Measurements from ENCODE around the gene ULBP3.
"Not testable (repeated sequence)": the region's sequence is repeated elsewhere in the genome, so short reads cannot be mapped to it uniquely, and the experiment has no call there.

ULBP3 gene

GRCh38 chr6:150090328-150090727, 21.4 kb upstream of the ULBP3 start:
- TF ChIP-seq JUND (IDR thresholded peaks at IDR 0.05; ENCODE audit: low read depth) = no peak
- DNase-seq (ENCODE audit: low read depth in 1 of 2, low spot score in 1 of 2) = no peak
- in situ Hi-C loops (cut with HindIII; ENCODE audit: low pct_unique_long_range_greater_than_20kb, low sequenced_read_pairs) = no loop called here

- in situ Hi-C loops (cut with HindIII; ENCODE audit: low pct_unique_long_range_greater_than_20kb, low sequenced_read_pairs) = no loop called here
- TF ChIP-seq JUND (IDR thresholded peaks at IDR 0.05; ENCODE audit: low read depth) = no peak
- no peak for DNase-seq (ENCODE audit: low read depth in 1 of 2, low spot score in 1 of 2)
Observed at GRCh38 chr6:150088481-150089154, 19.7 kb upstream of the ULBP3 start.

GRCh38 chr6:150087336-150087735, 18.4 kb upstream of the ULBP3 start:
- no peak for DNase-seq (ENCODE audit: low read depth in 1 of 2, low spot score in 1 of 2)
- in situ Hi-C loops (cut with HindIII; ENCODE audit: low pct_unique_long_range_greater_than_20kb, low sequenced_read_pairs) = no loop called here
- TF ChIP-seq JUND (IDR thresholded peaks at IDR 0.05; ENCODE audit: low read depth) = no peak

GRCh38 chr6:150086026-150086425, 17.1 kb upstream of the ULBP3 start:
- no peak for DNase-seq (ENCODE audit: low read depth in 1 of 2, low spot score in 1 of 2)
- in situ Hi-C loops (cut with HindIII; ENCODE audit: low pct_unique_long_range_greater_than_20kb, low sequenced_read_pairs) = no loop called here
- TF ChIP-seq JUND (IDR thresholded peaks at IDR 0.05; ENCODE audit: low read depth) = no peak

- in situ Hi-C loops (cut with HindIII; ENCODE audit: low pct_unique_long_range_greater_than_20kb, low sequenced_read_pairs) = no loop called here
- no peak for TF ChIP-seq JUND (IDR thresholded peaks at IDR 0.05; ENCODE audit: low read depth)
- DNase-seq (ENCODE audit: low read depth in 1 of 2, low spot score in 1 of 2) = no peak
Observed at GRCh38 chr6:150084426-150084825, 15.5 kb upstream of the ULBP3 start.

GRCh38 chr6:150083839-150084238, 14.9 kb upstream of the ULBP3 start:
- no peak for TF ChIP-seq JUND (IDR thresholded peaks at IDR 0.05; ENCODE audit: low read depth)
- DNase-seq (ENCODE audit: low read depth in 1 of 2, low spot score in 1 of 2) = no peak
- in situ Hi-C loops (cut with HindIII; ENCODE audit: low pct_unique_long_range_greater_than_20kb, low sequenced_read_pairs) = no loop called here

GRCh38 chr6:150081702-150082101, 12.8 kb upstream of the ULBP3 start:
- no peak for TF ChIP-seq JUND (IDR thresholded peaks at IDR 0.05; ENCODE audit: low read depth)
- in situ Hi-C loops (cut with HindIII; ENCODE audit: low pct_unique_long_range_greater_than_20kb, low sequenced_read_pairs) = no loop called here
- no peak for DNase-seq (ENCODE audit: low read depth in 1 of 2, low spot score in 1 of 2)

GRCh38 chr6:150079604-150080003, 10.7 kb upstream of the ULBP3 start:
- in situ Hi-C loops (cut with HindIII; ENCODE audit: low pct_unique_long_range_greater_than_20kb, low sequenced_read_pairs) = no loop called here
- no peak for TF ChIP-seq JUND (IDR thresholded peaks at IDR 0.05; ENCODE audit: low read depth)
- no peak for DNase-seq (ENCODE audit: low read depth in 1 of 2, low spot score in 1 of 2)

GRCh38 chr6:150078788-150079187, 9.9 kb upstream of the ULBP3 start:
- no peak for TF ChIP-seq JUND (IDR thresholded peaks at IDR 0.05; ENCODE audit: low read depth)
- DNase-seq (ENCODE audit: low read depth in 1 of 2, low spot score in 1 of 2) = no peak
- in situ Hi-C loops (cut with HindIII; ENCODE audit: low pct_unique_long_range_greater_than_20kb, low sequenced_read_pairs) = no loop called here

GRCh38 chr6:150076196-150076893, 7.4 kb upstream of the ULBP3 start:
- no peak for TF ChIP-seq JUND (IDR thresholded peaks at IDR 0.05; ENCODE audit: low read depth)
- in situ Hi-C loops (cut with HindIII; ENCODE audit: low pct_unique_long_range_greater_than_20kb, low sequenced_read_pairs) = no loop called here

GRCh38 chr6:150075034-150075421, 6.1 kb upstream of the ULBP3 start:
- TF ChIP-seq JUND (IDR thresholded peaks at IDR 0.05; ENCODE audit: low read depth) = no peak
- no peak for DNase-seq (ENCODE audit: low read depth in 1 of 2, low spot score in 1 of 2)
- in situ Hi-C loops (cut with HindIII; ENCODE audit: low pct_unique_long_range_greater_than_20kb, low sequenced_read_pairs) = no loop called here

More at GRCh38 chr6:150076196-150076893, 7.4 kb upstream of the ULBP3 start:
- DNase-seq (ENCODE audit: low read depth in 1 of 2, low spot score in 1 of 2) = no peak

GRCh38 chr6:150074396-150075033, 5.6 kb upstream of the ULBP3 start:
- DNase-seq (ENCODE audit: low read depth in 1 of 2, low spot score in 1 of 2); in situ Hi-C loops (cut with HindIII; ENCODE audit: low pct_unique_long_range_greater_than_20kb, low sequenced_read_pairs): not testable (repeated sequence)

- no peak for TF ChIP-seq JUND (IDR thresholded peaks at IDR 0.05; ENCODE audit: low read depth)
- in situ Hi-C loops (cut with HindIII; ENCODE audit: low pct_unique_long_range_greater_than_20kb, low sequenced_read_pairs) = no loop called here
- DNase-seq (ENCODE audit: low read depth in 1 of 2, low spot score in 1 of 2) = peak in 1 of 2 experiments; percentile 58
Observed at GRCh38 chr6:150072201-150072600, 3.3 kb upstream of the ULBP3 start.
